ENCODE data around the gene SLC22A2. TPM values are rescaled to one million over a fixed set of nuclear protein-coding genes. Genes with fewer than 3 reads are reported as not detected.
A peak's percentile ranks its signal among the peaks of the same experiment; 100 is the strongest.

SLC22A2 gene
- total RNA-seq, 4 donors from 2014 or later: not detected

GRCh38 chr6:160222491-160222890 lies 36.1 kb downstream of the SLC22A2 start:
- no peak for DNase-seq (ENCODE audit: low spot score)
- TF ChIP-seq, protein P1, sequence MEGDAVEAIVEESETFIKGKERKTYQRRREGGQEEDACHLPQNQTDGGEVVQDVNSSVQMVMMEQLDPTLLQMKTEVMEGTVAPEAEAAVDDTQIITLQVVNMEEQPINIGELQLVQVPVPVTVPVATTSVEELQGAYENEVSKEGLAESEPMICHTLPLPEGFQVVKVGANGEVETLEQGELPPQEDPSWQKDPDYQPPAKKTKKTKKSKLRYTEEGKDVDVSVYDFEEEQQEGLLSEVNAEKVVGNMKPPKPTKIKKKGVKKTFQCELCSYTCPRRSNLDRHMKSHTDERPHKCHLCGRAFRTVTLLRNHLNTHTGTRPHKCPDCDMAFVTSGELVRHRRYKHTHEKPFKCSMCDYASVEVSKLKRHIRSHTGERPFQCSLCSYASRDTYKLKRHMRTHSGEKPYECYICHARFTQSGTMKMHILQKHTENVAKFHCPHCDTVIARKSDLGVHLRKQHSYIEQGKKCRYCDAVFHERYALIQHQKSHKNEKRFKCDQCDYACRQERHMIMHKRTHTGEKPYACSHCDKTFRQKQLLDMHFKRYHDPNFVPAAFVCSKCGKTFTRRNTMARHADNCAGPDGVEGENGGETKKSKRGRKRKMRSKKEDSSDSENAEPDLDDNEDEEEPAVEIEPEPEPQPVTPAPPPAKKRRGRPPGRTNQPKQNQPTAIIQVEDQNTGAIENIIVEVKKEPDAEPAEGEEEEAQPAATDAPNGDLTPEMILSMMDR (IDR thresholded peaks at IDR 0.05): no peak
- ATAC-seq (ENCODE audit: low FRiP score): no peak

DNA sequence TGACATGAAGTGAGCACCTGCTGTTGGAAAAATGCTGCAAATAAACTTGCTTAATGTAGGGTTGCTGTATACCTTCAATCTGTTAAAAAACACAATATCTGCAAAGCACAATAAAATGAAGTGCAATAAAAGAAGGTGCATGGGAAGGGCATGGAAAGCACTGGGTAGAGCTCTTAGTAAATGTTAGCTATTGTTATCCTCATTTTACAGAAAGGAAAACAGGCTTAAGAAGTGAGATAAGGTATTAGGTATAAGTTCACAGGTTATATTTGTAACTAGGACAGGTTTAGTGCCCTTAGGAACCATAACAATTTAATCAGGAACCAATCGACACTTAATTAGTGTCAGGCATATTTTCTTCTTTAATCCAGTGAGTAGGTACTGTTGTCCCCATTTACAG lies 36.7 kb downstream of the SLC22A2 start:
- TF ChIP-seq, protein P1 (IDR thresholded peaks at IDR 0.05): no peak
- no peak for DNase-seq (ENCODE audit: low spot score)
- ATAC-seq (ENCODE audit: low FRiP score): no peak

DNA sequence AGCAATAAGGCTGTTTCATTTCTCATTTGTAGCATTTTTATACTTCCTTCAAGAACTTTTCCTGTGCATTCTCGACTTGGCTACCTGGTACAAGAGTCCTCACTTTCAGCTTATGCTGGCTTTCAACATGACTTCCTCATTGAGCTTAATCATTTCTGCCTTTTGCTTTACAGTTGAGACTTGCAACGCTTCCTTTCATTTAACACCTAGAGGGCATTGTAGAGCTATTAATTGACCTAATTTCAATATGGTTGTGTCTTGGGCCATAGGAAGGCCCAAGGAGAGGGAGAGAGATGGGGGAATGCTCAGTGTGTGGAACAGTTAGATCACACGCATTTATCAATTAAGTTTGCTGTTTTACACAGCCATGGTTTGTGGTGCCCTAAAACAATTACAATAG lies 37.2 kb downstream of the SLC22A2 start:
- ATAC-seq (ENCODE audit: low FRiP score) (peak; percentile 19), DNase-seq (ENCODE audit: low spot score) (no peak)
- TF ChIP-seq, protein P1 (IDR thresholded peaks at IDR 0.05): no peak

DNA sequence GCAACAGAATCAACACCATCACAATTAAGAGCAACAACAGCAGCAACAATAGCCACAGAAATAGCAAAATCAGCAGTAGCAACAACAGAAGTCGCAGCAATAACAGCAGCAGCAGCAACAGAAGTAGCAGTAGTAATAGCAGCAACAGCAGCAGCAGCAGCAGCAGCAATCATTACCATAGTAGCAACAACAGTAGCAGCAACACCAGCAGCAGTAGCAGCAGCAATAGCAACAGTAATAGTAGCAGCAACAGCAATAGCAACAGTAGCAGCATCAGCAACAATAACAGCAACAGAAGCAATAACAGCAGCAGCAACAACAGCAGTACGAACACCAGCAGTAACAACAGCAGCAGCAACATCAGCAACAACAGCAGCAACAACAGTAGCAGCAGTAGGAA lies 39.8 kb downstream of the SLC22A2 start:
- no peak for ATAC-seq (ENCODE audit: low FRiP score)

DNA sequence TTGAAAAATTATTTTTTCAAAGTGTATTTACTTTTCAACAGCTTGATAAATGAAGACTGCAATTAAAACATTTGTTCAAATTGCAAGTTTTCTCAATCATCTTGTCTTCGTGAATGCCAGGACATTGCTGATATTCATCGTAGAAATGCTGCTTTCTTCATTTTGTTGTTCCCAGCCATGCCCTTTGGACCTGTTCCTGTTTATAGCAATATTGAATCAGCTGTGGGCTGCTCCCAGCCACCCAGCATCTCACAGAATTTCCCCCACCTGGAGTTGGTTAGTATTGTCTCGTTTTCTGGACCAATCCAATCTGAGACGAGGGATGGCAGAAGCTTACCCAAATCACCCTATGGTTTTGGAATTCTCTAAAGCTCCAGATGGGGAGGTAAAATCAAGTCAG lies 40.8 kb downstream of the SLC22A2 start:
- ATAC-seq (ENCODE audit: low FRiP score) (no peak), DNase-seq (ENCODE audit: low spot score) (no peak)
- TF ChIP-seq, protein P1 (IDR thresholded peaks at IDR 0.05): no peak

More for the DNA sequence above, 39.8 kb downstream of the SLC22A2 start:
- no peak for DNase-seq (ENCODE audit: low spot score)
- TF ChIP-seq, protein P1 (IDR thresholded peaks at IDR 0.05): no peak

DNA sequence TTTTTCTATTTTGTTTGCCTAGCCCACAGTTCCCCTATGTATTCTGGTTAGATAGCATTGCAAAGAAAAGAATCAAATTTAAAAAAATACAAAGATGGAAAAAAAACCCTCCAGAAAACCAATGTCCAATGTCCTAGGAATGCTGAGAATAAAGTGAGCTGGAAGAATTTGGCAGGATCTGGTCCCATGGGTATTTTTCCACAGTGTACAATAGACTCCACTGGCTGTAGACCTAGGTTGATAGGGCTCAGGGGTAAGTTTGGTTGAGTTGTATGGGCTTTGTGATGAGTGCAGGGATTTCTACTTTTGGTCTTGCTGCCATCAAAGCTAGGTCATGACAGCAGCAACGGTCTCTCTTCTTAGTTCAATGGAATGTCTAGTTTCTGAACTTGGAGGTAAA lies 41.5 kb downstream of the SLC22A2 start:
- no peak for DNase-seq (ENCODE audit: low spot score)
- TF ChIP-seq, protein P1 (IDR thresholded peaks at IDR 0.05): no peak
- no peak for ATAC-seq (ENCODE audit: low FRiP score)

- DNase-seq (ENCODE audit: low spot score): no peak
- ATAC-seq (ENCODE audit: low FRiP score): no peak
- TF ChIP-seq, protein P1 (IDR thresholded peaks at IDR 0.05): no peak
These were observed 43.4 kb downstream of the SLC22A2 start for GRCh38 chr6:160215232-160215631.
